Prostate gland (tissue), 2 donors: ENCODE results near the gene CENPN.

Experiments
- POLR2A ChIP-seq: fragments of 450-650 bp; IDR thresholded peaks from one replicate; pipeline ENCODE4 v1.6.1; 2016; ENCODE audit warnings: antibody characterized with exemption, mild to moderate bottlenecking
- TF ChIP-seq, protein P1 (sequence below), 4 experiments: fragments of 200-600 bp in 2 of 4; fragments of 450-650 bp in 2 of 4; sonication (generic) in 2 of 4; IDR thresholded peaks; 1 replicate in 3 of 4; 2 replicates in 1 of 4; pipeline ENCODE4 v1.5.1; 2016 to 2019; ENCODE audit warnings: antibody characterized with exemption in 4 of 4, mild to moderate bottlenecking in 2 of 4, moderate library complexity in 2 of 4

DNA sequence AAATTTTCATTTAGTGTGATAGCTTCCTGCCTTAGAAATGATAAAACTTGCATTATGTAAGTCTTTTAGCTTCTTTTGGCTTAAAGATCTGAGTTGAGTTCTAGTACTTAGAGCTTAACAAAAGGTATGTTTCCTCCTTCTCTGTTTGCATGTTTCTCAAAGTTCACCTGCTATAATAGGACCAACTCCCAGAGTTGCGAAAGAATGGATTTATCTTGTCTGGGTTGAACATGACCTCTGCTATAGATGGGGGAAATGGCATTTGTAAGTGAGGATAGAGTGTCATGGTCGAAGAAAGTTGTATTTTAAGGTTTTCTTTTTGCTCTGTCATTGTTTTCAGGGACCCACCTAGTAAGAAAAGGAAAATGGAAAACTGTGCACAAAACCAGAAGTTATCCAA is 35.8 kb downstream of the CENPN start:
- no peak for TF ChIP-seq POLR2A
- TF ChIP-seq, protein P1, sequence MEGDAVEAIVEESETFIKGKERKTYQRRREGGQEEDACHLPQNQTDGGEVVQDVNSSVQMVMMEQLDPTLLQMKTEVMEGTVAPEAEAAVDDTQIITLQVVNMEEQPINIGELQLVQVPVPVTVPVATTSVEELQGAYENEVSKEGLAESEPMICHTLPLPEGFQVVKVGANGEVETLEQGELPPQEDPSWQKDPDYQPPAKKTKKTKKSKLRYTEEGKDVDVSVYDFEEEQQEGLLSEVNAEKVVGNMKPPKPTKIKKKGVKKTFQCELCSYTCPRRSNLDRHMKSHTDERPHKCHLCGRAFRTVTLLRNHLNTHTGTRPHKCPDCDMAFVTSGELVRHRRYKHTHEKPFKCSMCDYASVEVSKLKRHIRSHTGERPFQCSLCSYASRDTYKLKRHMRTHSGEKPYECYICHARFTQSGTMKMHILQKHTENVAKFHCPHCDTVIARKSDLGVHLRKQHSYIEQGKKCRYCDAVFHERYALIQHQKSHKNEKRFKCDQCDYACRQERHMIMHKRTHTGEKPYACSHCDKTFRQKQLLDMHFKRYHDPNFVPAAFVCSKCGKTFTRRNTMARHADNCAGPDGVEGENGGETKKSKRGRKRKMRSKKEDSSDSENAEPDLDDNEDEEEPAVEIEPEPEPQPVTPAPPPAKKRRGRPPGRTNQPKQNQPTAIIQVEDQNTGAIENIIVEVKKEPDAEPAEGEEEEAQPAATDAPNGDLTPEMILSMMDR (IDR thresholded peaks at IDR 0.05), result no peak
